H1 (cell line): ENCODE measurements around the gene ADGRL3. TPM values are rescaled to one million over a fixed set of nuclear protein-coding genes. Genes with fewer than 3 reads are reported as not detected.

Source experiments
- CTCF ChIA-PET: fragments of 300-600 bp; sonication (Branson Sonifier 250); formaldehyde crosslinking; loops from one replicate; lab custom pipeline; 2021; ENCODE audit not compliant: partially characterized antibody; lab: Charles Lee
- POLR2A ChIA-PET: fragments of 300-600 bp; sonication (Branson Sonifier 250); formaldehyde crosslinking; loops from one replicate; lab custom pipeline; 2021; ENCODE audit warnings: inconsistent platforms; ENCODE audit not compliant: partially characterized antibody; lab: Charles Lee
- DNase-seq, 2 experiments: peaks; one replicate each; pipeline versions ENCODE4 v3.0.0 to v3.0.0-alpha.2; 2010 to 2022; ENCODE audit warnings: low spot score in 2 of 2, low read depth in 1 of 2, mixed read lengths in 1 of 2
- FAIRE-seq: peaks from 2 replicates; lab custom pipeline; 2011; peaks lifted over from hg19 to GRCh38; lab: Jason Lieb, UNC
- H2AFZ ChIP-seq: 2 replicates; pipeline ENCODE4 v1.8.1; 2012; ENCODE audit warnings: low read length, inconsistent platforms
- H2AK5ac ChIP-seq: 2 replicates; pipeline ENCODE4 v1.6.1; 2013; ENCODE audit warnings: low read depth, low read length
- H2BK120ac ChIP-seq: replicated peaks from 2 replicates; pipeline ENCODE3; 2013; ENCODE audit warnings: low read depth, low read length, inconsistent platforms
- H2BK12ac ChIP-seq: 2 replicates; pipeline ENCODE4 v1.6.1; 2013; ENCODE audit warnings: low read depth, low read length
- H2BK15ac ChIP-seq: 2 replicates; pipeline ENCODE4 v1.6.1; 2013; ENCODE audit warnings: low read length
- H2BK20ac ChIP-seq: 2 replicates; pipeline ENCODE4 v1.6.1; 2013; ENCODE audit warnings: low read length
- H2BK5ac ChIP-seq: 2 replicates; pipeline ENCODE4 v1.6.1; 2013; ENCODE audit warnings: low read depth, low read length
- H3K14ac ChIP-seq: 2 replicates; pipeline ENCODE4 v1.6.1; 2013; ENCODE audit warnings: inconsistent platforms; ENCODE audit not compliant: insufficient read length
- H3K18ac ChIP-seq: 2 replicates; pipeline ENCODE4 v1.6.1; 2013; ENCODE audit warnings: low read length; ENCODE audit errors: extremely low read depth
- H3K23ac ChIP-seq: 2 replicates; pipeline ENCODE4 v1.6.1; 2013; ENCODE audit warnings: inconsistent platforms; ENCODE audit not compliant: insufficient read length
- H3K23me2 ChIP-seq: 2 replicates; pipeline ENCODE4 v1.6.1; 2013; ENCODE audit warnings: low read depth, low read length
- H3K27ac ChIP-seq: 2 replicates; pipeline ENCODE4 v1.6.1; 2011; ENCODE audit warnings: low read depth, low read length, inconsistent platforms
- H3K27me3 ChIP-seq, 4 experiments: replicated peaks in 1 of 4; 1 replicate in 1 of 4; 2 replicates in 3 of 4; pipeline versions ENCODE4 v1.6.1 to v1.8.1; 2011 to 2013; ENCODE audit warnings: low read length in 3 of 4, mild to moderate bottlenecking in 3 of 4, inconsistent platforms in 2 of 4, mixed read lengths in 2 of 4, moderate library complexity in 1 of 4; ENCODE audit not compliant: control insufficient read depth in 3 of 4, insufficient read depth in 3 of 4; ENCODE audit errors: extremely low read depth in 1 of 4
- H3K36me3 ChIP-seq, 4 experiments: 2 replicates each; pipeline versions ENCODE4 v1.6.1 to v1.8.1; 2011 to 2013; ENCODE audit warnings: mild to moderate bottlenecking in 4 of 4, low read length in 3 of 4, moderate library complexity in 2 of 4, control low read depth in 1 of 4, inconsistent platforms in 1 of 4; ENCODE audit not compliant: insufficient read depth in 4 of 4, control insufficient read depth in 2 of 4
- H3K4ac ChIP-seq: replicated peaks from 2 replicates; pipeline ENCODE3; 2013; ENCODE audit warnings: low read length, low read depth, mixed read lengths, inconsistent platforms; ENCODE audit not compliant: insufficient read length
- H3K4me1 ChIP-seq, 4 experiments: replicated peaks in 1 of 4; 1 replicate in 1 of 4; 2 replicates in 3 of 4; pipeline versions ENCODE4 v1.6.1 to v1.8.1; 2011 to 2013; ENCODE audit warnings: low read length in 3 of 4, inconsistent platforms in 2 of 4, mixed read lengths in 1 of 4; ENCODE audit not compliant: insufficient read depth in 4 of 4, control insufficient read depth in 3 of 4
- H3K4me2 ChIP-seq, 2 experiments: 2 replicates each; pipeline versions ENCODE4 v1.6.1 to v1.8.1; 2011 to 2013; ENCODE audit warnings: low read depth in 2 of 2, low read length in 2 of 2, control low read depth in 1 of 2, inconsistent platforms in 1 of 2, mild to moderate bottlenecking in 1 of 2; ENCODE audit not compliant: insufficient read depth in 1 of 2
- H3K4me3 ChIP-seq, 4 experiments: fragments of 200-600, 300-600 bp in 1 of 4; sonication (generic), shearing (Covaris generic), sonication (Bioruptor Twin) in 1 of 4; 2 replicates each; pipeline versions ENCODE4 v1.5.1 to v1.8.1; 2011 to 2016; ENCODE audit warnings: low read length in 4 of 4, low read depth in 3 of 4, control low read depth in 2 of 4, inconsistent platforms in 2 of 4, mild to moderate bottlenecking in 2 of 4, mixed read lengths in 1 of 4, moderate library complexity in 1 of 4; ENCODE audit not compliant: insufficient read depth in 2 of 4; ENCODE audit errors: extremely low read depth in 1 of 4
- H3K56ac ChIP-seq: replicated peaks from 2 replicates; pipeline ENCODE3; 2013; ENCODE audit warnings: low read depth, mild to moderate bottlenecking, mixed read lengths, low read length, inconsistent platforms; ENCODE audit not compliant: insufficient read length
- H3K79me1 ChIP-seq: 2 replicates; pipeline ENCODE4 v1.6.1; 2013; ENCODE audit warnings: low read depth, low read length, control low read depth
- H3K79me2 ChIP-seq, 2 experiments: 2 replicates each; pipeline versions ENCODE4 v1.6.1 to v1.8.1; 2012 to 2013; ENCODE audit warnings: low read length in 2 of 2, mild to moderate bottlenecking in 2 of 2, inconsistent platforms in 1 of 2; ENCODE audit not compliant: insufficient read depth in 2 of 2, control insufficient read depth in 1 of 2
- H3K9ac ChIP-seq, 4 experiments: replicated peaks in 1 of 4; 1 replicate in 1 of 4; 2 replicates in 3 of 4; pipeline versions ENCODE4 v1.6.1 to v1.8.1; 2011 to 2013; ENCODE audit warnings: low read depth in 3 of 4, low read length in 3 of 4, control low read depth in 2 of 4, mild to moderate bottlenecking in 2 of 4, moderate library complexity in 2 of 4, inconsistent platforms in 1 of 4; ENCODE audit errors: extremely low read depth in 1 of 4
- H3K9me3 ChIP-seq, 2 experiments: 2 replicates each; pipeline versions ENCODE4 v1.6.1 to v1.8.1; 2012 to 2013; ENCODE audit warnings: mild to moderate bottlenecking in 2 of 2, moderate library complexity in 2 of 2, control low read depth in 1 of 2, inconsistent platforms in 1 of 2, low read depth in 1 of 2, low read length in 1 of 2, mixed read lengths in 1 of 2; ENCODE audit not compliant: insufficient read depth in 2 of 2
- H4K20me1 ChIP-seq, 2 experiments: replicated peaks in 1 of 2; 2 replicates each; pipeline versions ENCODE3 to v1.8.1; 2011 to 2013; ENCODE audit warnings: inconsistent platforms in 2 of 2, low read length in 2 of 2, mild to moderate bottlenecking in 1 of 2; ENCODE audit not compliant: insufficient read depth in 2 of 2, control insufficient read depth in 1 of 2
- H4K5ac ChIP-seq: 2 replicates; pipeline ENCODE4 v1.6.1; 2013; ENCODE audit warnings: low read length, low read depth, mixed read lengths, inconsistent platforms; ENCODE audit not compliant: insufficient read length
- H4K8ac ChIP-seq: 2 replicates; pipeline ENCODE4 v1.8.0; 2013; ENCODE audit warnings: mild to moderate bottlenecking, moderate library complexity, low read length, inconsistent platforms; ENCODE audit not compliant: insufficient read depth; ENCODE audit errors: extremely low read depth
- H4K91ac ChIP-seq: replicated peaks from 2 replicates; pipeline ENCODE3; 2013; ENCODE audit warnings: low read length, mixed read lengths, inconsistent platforms; ENCODE audit not compliant: insufficient read length
- CBX8 ChIP-seq: fragments of 300-800, 300-1000 bp; sonication (generic); IDR thresholded peaks from 2 replicates; pipeline ENCODE4 v1.7.1; 2016; ENCODE audit warnings: low read depth, low read length, borderline replicate concordance
- JUND ChIP-seq: IDR thresholded peaks from 2 replicates; pipeline ENCODE4 v1.6.1; 2011; ENCODE audit warnings: mild to moderate bottlenecking, improper control_type of control experiment, low read length
- KDM1A ChIP-seq: fragments of 200-600, 300-600 bp; sonication (generic); IDR thresholded peaks from 2 replicates; pipeline ENCODE4 v1.7.1; 2016; ENCODE audit warnings: mild to moderate bottlenecking, low read length, borderline replicate concordance
- KDM5A ChIP-seq: fragments of 200-600 bp; IDR thresholded peaks from 2 replicates; pipeline ENCODE4 v1.7.1; 2012; ENCODE audit warnings: mild to moderate bottlenecking, low read length, inconsistent platforms, mixed read lengths
- MAFK ChIP-seq: IDR thresholded peaks from 2 replicates; pipeline ENCODE4 v1.6.1; 2012; ENCODE audit warnings: low read depth, mild to moderate bottlenecking, improper control_type of control experiment, low read length
- SAP30 ChIP-seq: fragments of 300-600 bp; sonication (generic); IDR thresholded peaks from 2 replicates; pipeline ENCODE4 v1.7.1; 2012; ENCODE audit warnings: low read length, moderate library complexity, mild to moderate bottlenecking, inconsistent platforms; ENCODE audit not compliant: insufficient read depth, insufficient replicate concordance
- SIX5 ChIP-seq: IDR thresholded peaks from 2 replicates; pipeline ENCODE4 v1.6.1; 2011; ENCODE audit warnings: mild to moderate bottlenecking, low read depth, low read length
- SP2 ChIP-seq: IDR thresholded peaks from 2 replicates; pipeline ENCODE4 v1.6.1; 2012; ENCODE audit warnings: mild to moderate bottlenecking, low read length, inconsistent platforms
- TAF7 ChIP-seq: optimal IDR thresholded peaks from 2 replicates; pipeline ENCODE3; 2011; ENCODE audit warnings: low read depth, mild to moderate bottlenecking, inconsistent platforms, low read length, moderate library complexity, borderline replicate concordance
- YY1 ChIP-seq: IDR thresholded peaks from 2 replicates; pipeline ENCODE4 v1.6.1; 2011; ENCODE audit warnings: low read depth, mild to moderate bottlenecking, low read length
- WGBS, 2 experiments: shearing (Covaris generic) in 1 of 2; methylation state at CpG; one replicate each; pipeline versions ENCODE4 v1.1.6 to v1.1.7; 2013 to 2015; ENCODE audit warnings: low lambda C conversion rate in 2 of 2, mixed read lengths in 2 of 2, inconsistent platforms in 1 of 2, low coverage in 1 of 2, missing lambda C conversion rate in 1 of 2; ENCODE audit not compliant: insufficient replicate concordance in 2 of 2, insufficient coverage in 1 of 2, insufficient read length in 1 of 2; ENCODE audit errors: extremely low coverage in 1 of 2, missing lambda C conversion rate in 1 of 2; 5-methylcytosine and 5-hydroxymethylcytosine counted together
- polyA plus RNA-seq, 7 experiments: library from polyadenylated mRNA; depleted of rRNA in 3 of 7; stranded (reverse) in 5 of 7; unstranded in 2 of 7; fragments of >200 nt in 5 of 7; fragments of 200-250 nt in 2 of 7; gene quantifications; 1 replicate in 5 of 7; 2 replicates in 1 of 7; 4 replicates in 1 of 7; pipeline versions ENCODE4 v1.2.1 to v1.2.3, GENCODE V29; 2011 to 2013; ENCODE audit warnings: missing spikeins in 2 of 7, mixed read lengths in 2 of 7
- total RNA-seq: library from RNA; stranded (reverse); fragmentation: NEBNext Ultra II Directional; extraction: Animal tissue kit (Norgen Biotek cat#: 25700); gene quantifications from 2 replicates; pipeline ENCODE4 v1.2.1, GENCODE V29; 2021
- TF ChIP-seq, protein P1 (sequence below): IDR thresholded peaks from 2 replicates; pipeline ENCODE4 v1.6.1; 2012; ENCODE audit warnings: inconsistent platforms

ADGRL3 gene
- total and polyA plus RNA-seq, 2 of the 8 experiments (the other 6 are each of a cell fraction or from before 2014, with no cell fraction given), result 6.6 to 13.0 TPM

DNA sequence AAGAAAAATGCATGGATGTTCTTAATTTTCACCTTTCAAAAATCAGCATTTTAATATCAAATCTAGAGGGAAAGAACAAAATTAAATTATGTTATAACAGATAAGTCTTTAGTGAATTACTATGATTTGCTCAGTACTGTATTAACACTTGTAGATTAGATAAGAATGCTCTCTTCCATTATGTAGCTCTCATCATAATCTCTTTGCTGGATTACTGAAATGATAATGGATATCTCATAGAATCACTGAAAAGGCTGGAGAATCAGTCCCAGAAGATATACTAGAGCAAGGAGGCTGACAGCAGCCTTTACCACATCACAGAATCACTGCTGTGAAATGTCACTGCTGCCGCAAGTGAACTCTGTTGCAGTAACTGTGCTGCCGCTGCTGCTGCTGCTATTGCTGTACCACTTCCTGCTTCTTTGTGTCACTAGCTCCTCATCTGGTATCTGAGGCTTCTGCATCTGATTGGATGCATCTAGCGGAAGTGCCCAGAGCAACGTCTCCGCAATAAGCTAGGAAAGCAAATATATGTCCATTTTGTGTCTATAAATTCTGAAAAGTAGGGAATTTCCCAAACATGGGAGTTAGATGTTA, 738.2 kb downstream of the ADGRL3 start:
- FAIRE-seq (no peak), DNase-seq (no peak)
- H2BK12ac ChIP-seq, result no peak overlapping the region
- no peak overlapping the region for H4K8ac ChIP-seq
- no peaks in the 10 kb centered on the region for H3K27me3 ChIP-seq
- no peak overlapping the region for H2AK5ac ChIP-seq
- H4K91ac ChIP-seq, result no peak overlapping the region
- no peak overlapping the region for H3K9ac ChIP-seq
- ChIA-PET CTCF (no interaction called here), POLR2A (interaction anchor here (0.9 kb wide), 1 partner anchor 13 kb away, joined by 3 read pairs; no protein-coding TSS in a partner anchor)
- H3K56ac ChIP-seq, result no peak overlapping the region
- no peaks in the 10 kb centered on the region for H3K79me2 ChIP-seq
- no peaks in the 10 kb centered on the region for H3K23me2 ChIP-seq
- H3K27ac ChIP-seq, result no peak overlapping the region
- no peaks in the 10 kb centered on the region for H3K79me1 ChIP-seq
- H4K20me1 ChIP-seq, result no peaks in the 10 kb centered on the region
- no peak overlapping the region for H2AFZ ChIP-seq
- peaks cover 0 to 3% (median 0%) of the 10 kb centered on the region in 4 experiments; a peak in 1 of 7 replicates for H3K4me1 ChIP-seq
- H3K18ac ChIP-seq, result no peak overlapping the region
- no peak overlapping the region for H3K23ac ChIP-seq
- no peak overlapping the region for H2BK20ac ChIP-seq
- 86% methylated on average over 5 of the region's 5 CpGs; no CpG with 5 or more reads in 1 of the 2 experiments for WGBS, 2 experiments
- no peaks in the 10 kb centered on the region for H3K9me3 ChIP-seq
- H3K14ac ChIP-seq, result no peak overlapping the region
- TF ChIP-seq YY1, result no peak
- no peak for TF ChIP-seq SAP30
- TF ChIP-seq JUND, result no peak
- no peak for TF ChIP-seq SIX5
- TF ChIP-seq, protein P1, sequence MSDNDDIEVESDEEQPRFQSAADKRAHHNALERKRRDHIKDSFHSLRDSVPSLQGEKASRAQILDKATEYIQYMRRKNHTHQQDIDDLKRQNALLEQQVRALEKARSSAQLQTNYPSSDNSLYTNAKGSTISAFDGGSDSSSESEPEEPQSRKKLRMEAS, result no peak
- TF ChIP-seq KDM1A, result no peak
- no peak for TF ChIP-seq TAF7
- no peak for TF ChIP-seq CBX8
- TF ChIP-seq SP2, result no peak
- no peak for TF ChIP-seq MAFK
- no peak for TF ChIP-seq KDM5A
- H2BK5ac ChIP-seq, result no peak overlapping the region
- H3K4me3 ChIP-seq, result no peak overlapping the region
- peaks cover 0 to 2% (median 0%) of the 10 kb centered on the region in 4 experiments; a peak in 1 of 8 replicates for H3K36me3 ChIP-seq
- no peak overlapping the region for H3K4me2 ChIP-seq
- H4K5ac ChIP-seq, result no peak overlapping the region
- H2BK120ac ChIP-seq, result no peak overlapping the region
- H3K4ac ChIP-seq, result no peak overlapping the region
- no peak overlapping the region for H2BK15ac ChIP-seq
